ENCODE measurements around the gene COL2A1. TPM values are rescaled to one million over a fixed set of nuclear protein-coding genes. Genes with fewer than 3 reads are reported as not detected.
A peak's percentile ranks its signal among the peaks of the same experiment; 100 is the strongest.

COL2A1 gene
- total RNA-seq: 100 to 1,000 TPM in 1 of 2 donors, not detected in 1; 321 TPM
- polyA plus RNA-seq: not detected

- WGBS: 4% methylated on average over 83 of the region's 83 CpGs
These were observed at the start of gene COL2A1 for GRCh38 chr12:48004053-48004941. COL2A1 (minus strand) TSS chr12:48004476; CDS start chr12:48004321, 155 bp downstream.

DNA sequence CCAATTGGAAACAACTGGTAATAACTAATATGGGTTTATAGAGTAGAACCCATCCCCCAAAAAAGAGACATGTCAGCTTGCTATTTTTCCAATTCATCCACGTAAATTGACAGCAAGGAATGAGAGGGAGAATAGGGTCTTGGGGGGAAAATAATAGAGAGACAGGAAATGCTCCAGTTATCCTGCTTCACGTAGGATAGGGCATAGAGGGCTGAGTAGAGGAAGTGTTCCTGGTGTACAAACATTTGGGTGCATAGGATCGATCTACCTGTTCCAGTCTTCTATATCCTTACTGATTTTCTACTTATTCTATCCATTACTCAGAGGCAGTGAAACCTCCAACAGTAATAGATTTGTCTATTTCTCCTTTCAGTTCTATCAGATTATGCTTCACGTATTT lies 49.6 kb upstream of the COL2A1 start:
- H3K27ac ChIP-seq (ENCODE audit: low read depth in 1 of 2, low read length in 2 of 2): no peak overlapping the region
- no peak overlapping the region for H3K9ac ChIP-seq (ENCODE audit: low read depth in 1 of 2, low read length in 2 of 2)
- no peak overlapping the region for H3K4me3 ChIP-seq (ENCODE audit: low read depth in 1 of 3, low read length in 3 of 3)
- peaks cover 2 to 16% (median 11%) of the 10 kb centered on the region in 4 donors for H3K36me3 ChIP-seq (ENCODE audit: control insufficient read depth in 4 of 4, insufficient read depth in 3 of 4, low read depth in 1 of 4, low read length in 3 of 4)
- no peaks in the 10 kb centered on the region for H3K27me3 ChIP-seq (ENCODE audit: control insufficient read depth in 4 of 4, insufficient read depth in 4 of 4, low read length in 3 of 4)
- peaks cover 0 to 5% (median 4%) of the 10 kb centered on the region in 4 donors for H3K9me3 ChIP-seq (ENCODE audit: control insufficient read depth in 4 of 4, low read length in 3 of 4)
- 96% methylated on average over 4 of the region's 4 CpGs for WGBS
- H3K4me1 ChIP-seq (ENCODE audit: control insufficient read depth in 4 of 4, insufficient read depth in 4 of 4, low read length in 3 of 4): no peaks in the 10 kb centered on the region
- DNase-seq (ENCODE audit: low spot score): no peak
- TF ChIP-seq NR2F2 (IDR thresholded peaks at IDR 0.05) (no peak), TAF1 (conservative IDR thresholded peaks at IDR 0.05) (no peak), ZBTB33 (IDR thresholded peaks at IDR 0.05) (no peak), RAD21 (IDR thresholded peaks at IDR 0.05) (no peak)

More at GRCh38 chr12:48004053-48004941, at the start of gene COL2A1:
- H3K9ac ChIP-seq (ENCODE audit: low read depth in 1 of 2, low read length in 2 of 2): no peak within 1 kb of the TSS
- no peak for TF ChIP-seq EGR1 (IDR thresholded peaks at IDR 0.05; ENCODE audit: low read depth in 2 of 2)
- no peaks in the 10 kb centered on the region for H3K9me3 ChIP-seq (ENCODE audit: control insufficient read depth in 4 of 4, low read length in 3 of 4)
- no peak within 1 kb of the TSS for H3K27ac ChIP-seq (ENCODE audit: low read depth in 1 of 2, low read length in 2 of 2)
- H3K4me1 ChIP-seq (ENCODE audit: control insufficient read depth in 4 of 4, insufficient read depth in 4 of 4, low read length in 3 of 4): peaks cover 11 to 42% (median 28%) of the 10 kb centered on the region in 4 donors
- peak within 1 kb of the TSS in 1 of 3 donors; percentile 20 for H3K4me3 ChIP-seq (ENCODE audit: low read depth in 1 of 3, low read length in 3 of 3)
- peak; percentile 76 for DNase-seq (ENCODE audit: low spot score)
- peaks cover 9 to 16% (median 10%) of the 10 kb centered on the region in 4 donors for H3K27me3 ChIP-seq (ENCODE audit: control insufficient read depth in 4 of 4, insufficient read depth in 4 of 4, low read length in 3 of 4)
- H3K36me3 ChIP-seq (ENCODE audit: control insufficient read depth in 4 of 4, insufficient read depth in 3 of 4, low read depth in 1 of 4, low read length in 3 of 4): no peaks in the 10 kb centered on the region

DNA sequence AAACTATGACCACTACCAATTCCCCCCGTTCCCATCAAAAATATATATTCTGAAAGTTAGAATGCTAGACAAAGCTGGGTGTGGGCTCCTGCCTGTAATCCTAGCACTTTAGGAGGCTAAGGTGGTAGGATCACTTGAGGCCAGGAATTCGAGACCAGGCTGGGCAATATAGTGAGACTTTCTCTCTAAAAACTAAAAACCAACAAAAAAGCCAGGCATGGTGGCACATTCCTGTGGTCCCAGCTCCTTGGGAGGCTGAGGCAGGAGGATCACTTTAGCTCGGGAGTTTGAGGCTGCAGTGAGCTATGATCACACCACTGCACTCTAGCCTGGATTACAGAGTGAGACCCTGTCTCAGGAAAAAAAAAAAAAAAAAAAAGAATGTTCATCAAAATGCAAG lies 48.8 kb upstream of the COL2A1 start:
- no peak overlapping the region for H3K9ac ChIP-seq (ENCODE audit: low read depth in 1 of 2, low read length in 2 of 2)

GRCh38 chr12:48051681-48052080 lies 47.4 kb upstream of the COL2A1 start:
- 100% methylated on average over 2 of the region's 2 CpGs for WGBS
- Histone ChIP-seq H3K4me1 (ENCODE audit: control insufficient read depth in 4 of 4, insufficient read depth in 4 of 4, low read length in 3 of 4) (no peaks in the 10 kb centered on the region), H3K36me3 (ENCODE audit: control insufficient read depth in 4 of 4, insufficient read depth in 3 of 4, low read depth in 1 of 4, low read length in 3 of 4) (peaks cover 2 to 23% (median 19%) of the 10 kb centered on the region in 4 donors), H3K9ac (ENCODE audit: low read depth in 1 of 2, low read length in 2 of 2) (no peak overlapping the region), H3K27me3 (ENCODE audit: control insufficient read depth in 4 of 4, insufficient read depth in 4 of 4, low read length in 3 of 4) (no peaks in the 10 kb centered on the region), H3K27ac (ENCODE audit: low read depth in 1 of 2, low read length in 2 of 2) (no peak overlapping the region), H3K4me3 (ENCODE audit: low read depth in 1 of 3, low read length in 3 of 3) (no peak overlapping the region), H3K9me3 (ENCODE audit: control insufficient read depth in 4 of 4, low read length in 3 of 4) (no peaks in the 10 kb centered on the region)
- no peak for TF ChIP-seq FOXA1 (IDR thresholded peaks at IDR 0.05)
- DNase-seq (ENCODE audit: low spot score): no peak

More for the DNA sequence above, 48.8 kb upstream of the COL2A1 start:
- WGBS: 97% methylated on average over 3 of the region's 3 CpGs
- H3K36me3 ChIP-seq (ENCODE audit: control insufficient read depth in 4 of 4, insufficient read depth in 3 of 4, low read depth in 1 of 4, low read length in 3 of 4): peaks cover 2 to 13% (median 10%) of the 10 kb centered on the region in 4 donors
- no peaks in the 10 kb centered on the region for H3K27me3 ChIP-seq (ENCODE audit: control insufficient read depth in 4 of 4, insufficient read depth in 4 of 4, low read length in 3 of 4)
- no peak for TF ChIP-seq EGR1 (IDR thresholded peaks at IDR 0.05; ENCODE audit: low read depth in 2 of 2)
- no peak for DNase-seq (ENCODE audit: low spot score)
- H3K27ac ChIP-seq (ENCODE audit: low read depth in 1 of 2, low read length in 2 of 2): no peak overlapping the region
- H3K4me3 ChIP-seq (ENCODE audit: low read depth in 1 of 3, low read length in 3 of 3): no peak overlapping the region
- H3K9me3 ChIP-seq (ENCODE audit: control insufficient read depth in 4 of 4, low read length in 3 of 4): no peaks in the 10 kb centered on the region
- H3K4me1 ChIP-seq (ENCODE audit: control insufficient read depth in 4 of 4, insufficient read depth in 4 of 4, low read length in 3 of 4): no peaks in the 10 kb centered on the region

Data from liver (tissue), 9 donors.